WTC11 (cell line): ENCODE results near the gene LAT. TPM values are rescaled to one million over a fixed set of nuclear protein-coding genes. Genes with fewer than 3 reads are reported as not detected.

Experiments
- ATAC-seq: fragments of 200-7000 bp; cut with Tn5 transposase; 2 replicates; pipeline ENCODE4 v1.10.0; 2021; ENCODE audit warnings: mild to moderate bottlenecking, moderate library complexity
- CTCF ChIA-PET: fragments of 300-600 bp; sonication (Branson Sonifier 250); formaldehyde crosslinking; loops from one replicate; lab custom pipeline; 2021; ENCODE audit warnings: antibody characterized with exemption; lab: Charles Lee
- POLR2A ChIA-PET: fragments of 350-600 bp; sonication (Branson Sonifier 250); formaldehyde crosslinking; loops from one replicate; lab custom pipeline; 2021; ENCODE audit warnings: antibody characterized with exemption; lab: Charles Lee
- DNase-seq: peaks from one replicate; pipeline ENCODE4 v3.0.0; 2021; ENCODE audit warnings: low spot score
- H3K27ac Mint-ChIP-seq: 2 replicates; pipeline ENCODE4 v1.8.0; 2021; ENCODE audit warnings: mixed read lengths
- H3K27me3 Mint-ChIP-seq: 2 replicates; pipeline ENCODE4 v1.8.0; 2021; ENCODE audit warnings: low read depth, mild to moderate bottlenecking, moderate library complexity, mixed read lengths
- H3K36me3 Mint-ChIP-seq: 2 replicates; pipeline ENCODE4 v1.8.0; 2021; ENCODE audit warnings: mixed read lengths
- H3K4me1 Mint-ChIP-seq: 2 replicates; pipeline ENCODE4 v1.8.0; 2022; ENCODE audit warnings: mixed read lengths
- H3K4me3 Mint-ChIP-seq: 2 replicates; pipeline ENCODE4 v1.8.0; 2021; ENCODE audit warnings: mild to moderate bottlenecking, moderate library complexity, mixed read lengths
- H3K9me3 Mint-ChIP-seq: 2 replicates; pipeline ENCODE4 v1.8.0; 2021; ENCODE audit warnings: mixed read lengths
- AFF4 ChIP-seq: sonication (generic); formaldehyde crosslinking; IDR thresholded peaks from 2 replicates; pipeline ENCODE4 v1.8.1; 2023; ENCODE audit warnings: mild to moderate bottlenecking, missing genetic modification reagents, borderline replicate concordance
- CREB1 ChIP-seq: sonication (generic); formaldehyde crosslinking; IDR thresholded peaks from 2 replicates; pipeline ENCODE4 v1.8.0; 2023; ENCODE audit warnings: mild to moderate bottlenecking, missing genetic modification reagents
- E2F1 ChIP-seq: sonication (generic); formaldehyde crosslinking; IDR thresholded peaks from 2 replicates; pipeline ENCODE4 v1.8.0; 2022; ENCODE audit warnings: mild to moderate bottlenecking, missing genetic modification reagents
- ETV6 ChIP-seq: sonication (generic); formaldehyde crosslinking; IDR thresholded peaks from 2 replicates; pipeline ENCODE4 v1.8.1; 2022; ENCODE audit warnings: mild to moderate bottlenecking, missing genetic modification reagents
- FOXJ3 ChIP-seq: sonication (generic); formaldehyde crosslinking; IDR thresholded peaks from 2 replicates; pipeline ENCODE4 v1.9.0; 2021; ENCODE audit warnings: missing genetic modification reagents, mild to moderate bottlenecking, borderline replicate concordance
- GABPB1 ChIP-seq: sonication (generic); formaldehyde crosslinking; IDR thresholded peaks from 2 replicates; pipeline ENCODE4 v1.8.1; 2023; ENCODE audit warnings: mild to moderate bottlenecking, missing genetic modification reagents
- IRF1 ChIP-seq: sonication (generic); formaldehyde crosslinking; IDR thresholded peaks from 2 replicates; pipeline ENCODE4 v1.8.0; 2023; ENCODE audit warnings: missing genetic modification reagents
- NFATC4 ChIP-seq: fragments of 250-450 bp; sonication (Bioruptor Pico); IDR thresholded peaks from 2 replicates; pipeline ENCODE4 v1.9.0; 2021; ENCODE audit warnings: mild to moderate bottlenecking
- NFYB ChIP-seq: sonication (generic); formaldehyde crosslinking; conservative IDR thresholded peaks from 2 replicates; pipeline ENCODE4 v1.8.0; 2022; ENCODE audit warnings: low read depth, missing genetic modification reagents
- NR2C2 ChIP-seq: sonication (generic); formaldehyde crosslinking; IDR thresholded peaks from 2 replicates; pipeline ENCODE4 v1.8.0; 2022; ENCODE audit warnings: mild to moderate bottlenecking, missing genetic modification reagents
- NR3C1 ChIP-seq: sonication (generic); formaldehyde crosslinking; conservative IDR thresholded peaks from 2 replicates; pipeline ENCODE4 v1.8.1; 2023; ENCODE audit warnings: low read depth, mild to moderate bottlenecking, missing genetic modification reagents
- OVOL2 ChIP-seq: fragments of 250-450 bp; sonication (Bioruptor Pico); IDR thresholded peaks from 2 replicates; pipeline ENCODE4 v1.9.0; 2021; ENCODE audit warnings: mild to moderate bottlenecking, borderline replicate concordance
- SMAD3 ChIP-seq: sonication (generic); formaldehyde crosslinking; IDR thresholded peaks from 2 replicates; pipeline ENCODE4 v1.8.0; 2022; ENCODE audit warnings: missing genetic modification reagents, mild to moderate bottlenecking, borderline replicate concordance
- TCF7 ChIP-seq: sonication (generic); formaldehyde crosslinking; IDR thresholded peaks from 2 replicates; pipeline ENCODE4 v1.8.0; 2022; ENCODE audit warnings: mild to moderate bottlenecking, low read depth, missing genetic modification reagents, moderate library complexity
- TEAD1 ChIP-seq: sonication (generic); formaldehyde crosslinking; IDR thresholded peaks from 2 replicates; pipeline ENCODE4 v1.8.0; 2022; ENCODE audit warnings: mild to moderate bottlenecking, missing genetic modification reagents
- ZBTB43 ChIP-seq: sonication (generic); formaldehyde crosslinking; IDR thresholded peaks from 2 replicates; pipeline ENCODE4 v1.8.1; 2023; ENCODE audit warnings: mild to moderate bottlenecking, missing genetic modification reagents
- ZNF232 ChIP-seq: sonication (generic); formaldehyde crosslinking; IDR thresholded peaks from 2 replicates; pipeline ENCODE4 v1.8.0; 2022; ENCODE audit warnings: mild to moderate bottlenecking, missing genetic modification reagents
- ZNF263 ChIP-seq: sonication (generic); formaldehyde crosslinking; IDR thresholded peaks from 2 replicates; pipeline ENCODE4 v1.8.1; 2022; ENCODE audit warnings: low read depth, mild to moderate bottlenecking, moderate library complexity, missing genetic modification reagents
- ZNF317 ChIP-seq: sonication (generic); formaldehyde crosslinking; IDR thresholded peaks from 2 replicates; pipeline ENCODE4 v1.8.1; 2023; ENCODE audit warnings: low read depth, mild to moderate bottlenecking, moderate library complexity, missing genetic modification reagents, borderline replicate concordance
- ZNF416 ChIP-seq: fragments of 250-450 bp; sonication (Bioruptor Pico); IDR thresholded peaks from 2 replicates; pipeline ENCODE4 v1.9.0; 2021; ENCODE audit warnings: mild to moderate bottlenecking, inconsistent platforms
- ZNF423 ChIP-seq: fragments of 250-450 bp; sonication (Bioruptor Pico); IDR thresholded peaks from 2 replicates; pipeline ENCODE4 v2.1.2; 2022; ENCODE audit warnings: mild to moderate bottlenecking, moderate library complexity
- ZSCAN18 ChIP-seq: fragments of 250-450 bp; sonication (Bioruptor Pico); IDR thresholded peaks from 2 replicates; pipeline ENCODE4 v2.1.2; 2022; ENCODE audit warnings: mild to moderate bottlenecking, moderate library complexity
- total RNA-seq: library from RNA; stranded (reverse); gene quantifications from 3 replicates; pipeline ENCODE4 v1.2.3, GENCODE V29; 2021
- TF ChIP-seq, protein P1 (sequence below): sonication (generic); formaldehyde crosslinking; IDR thresholded peaks from 2 replicates; pipeline ENCODE4 v1.8.1; 2023; ENCODE audit warnings: mild to moderate bottlenecking, moderate library complexity, missing genetic modification reagents
- TF ChIP-seq, protein P2 (sequence below): sonication (generic); formaldehyde crosslinking; IDR thresholded peaks from 2 replicates; pipeline ENCODE4 v1.8.1; 2022; ENCODE audit warnings: mild to moderate bottlenecking, missing genetic modification reagents, moderate library complexity, borderline replicate concordance

Gene LAT
- total RNA-seq, 1 experiment from 2014 or later: 5.6 TPM

DNA sequence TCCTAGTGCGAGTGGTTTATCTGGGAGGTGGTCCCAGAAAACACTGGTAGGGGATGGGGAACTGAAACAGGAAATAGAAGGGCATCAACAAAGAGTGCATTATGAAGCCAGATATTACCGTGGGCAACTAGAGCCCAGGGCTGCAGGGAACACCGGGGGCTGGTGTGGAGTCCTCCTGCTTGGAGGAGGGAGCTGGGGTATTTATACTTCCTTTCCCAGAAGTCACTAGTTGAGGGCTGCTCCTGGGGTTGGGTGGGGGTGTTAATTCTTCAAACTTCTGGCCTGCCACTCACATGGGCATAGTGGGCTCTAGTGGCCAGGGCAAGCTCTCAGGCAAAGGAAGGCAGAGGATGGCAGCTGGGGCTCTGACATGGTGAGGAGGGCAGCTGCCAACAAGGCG lies 14.7 kb downstream of the LAT start:
- Mint-ChIP-seq H3K36me3 (no peaks in the 10 kb centered on the region), H3K27me3 (peaks cover 12% of the 10 kb centered on the region; the same call in 1 of the 2 replicates), H3K4me3 (no peak overlapping the region), H3K9me3 (no peaks in the 10 kb centered on the region), H3K4me1 (no peaks in the 10 kb centered on the region), H3K27ac (no peak overlapping the region)
- ChIA-PET CTCF (interaction anchor here (0.6 to 1.8 kb wide), 3 partner anchors 12 to 33 kb away, joined by 3 to 8 read pairs (median 3); no protein-coding TSS in a partner anchor), POLR2A (no interaction called here)
- ATAC-seq: no peak
- TF ChIP-seq, protein P1, sequence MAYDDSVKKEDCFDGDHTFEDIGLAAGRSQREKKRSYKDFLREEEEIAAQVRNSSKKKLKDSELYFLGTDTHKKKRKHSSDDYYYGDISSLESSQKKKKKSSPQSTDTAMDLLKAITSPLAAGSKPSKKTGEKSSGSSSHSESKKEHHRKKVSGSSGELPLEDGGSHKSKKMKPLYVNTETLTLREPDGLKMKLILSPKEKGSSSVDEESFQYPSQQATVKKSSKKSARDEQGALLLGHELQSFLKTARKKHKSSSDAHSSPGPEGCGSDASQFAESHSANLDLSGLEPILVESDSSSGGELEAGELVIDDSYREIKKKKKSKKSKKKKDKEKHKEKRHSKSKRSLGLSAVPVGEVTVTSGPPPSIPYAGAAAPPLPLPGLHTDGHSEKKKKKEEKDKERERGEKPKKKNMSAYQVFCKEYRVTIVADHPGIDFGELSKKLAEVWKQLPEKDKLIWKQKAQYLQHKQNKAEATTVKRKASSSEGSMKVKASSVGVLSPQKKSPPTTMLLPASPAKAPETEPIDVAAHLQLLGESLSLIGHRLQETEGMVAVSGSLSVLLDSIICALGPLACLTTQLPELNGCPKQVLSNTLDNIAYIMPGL (CRISPR knock-in tag): no peak
- TF ChIP-seq ZBTB43 (CRISPR knock-in tag): no peak
- no peak for TF ChIP-seq TEAD1
- no peak for TF ChIP-seq SMAD3 (CRISPR knock-in tag)
- TF ChIP-seq ZNF416 (CRISPR knock-in tag): no peak
- no peak for TF ChIP-seq ZNF317 (CRISPR knock-in tag)
- no peak for TF ChIP-seq ZNF232 (CRISPR knock-in tag)
- no peak for TF ChIP-seq NFATC4 (CRISPR knock-in tag)
- no peak for TF ChIP-seq NR2C2 (CRISPR knock-in tag)
- TF ChIP-seq E2F1: no peak
- TF ChIP-seq ZNF263 (CRISPR knock-in tag): no peak
- no peak for TF ChIP-seq TCF7 (CRISPR knock-in tag)
- TF ChIP-seq ZNF423 (CRISPR knock-in tag): no peak
- no peak for TF ChIP-seq GABPB1 (CRISPR knock-in tag)
- no peak for TF ChIP-seq AFF4 (CRISPR knock-in tag)
- TF ChIP-seq CREB1 (CRISPR knock-in tag): no peak
- DNase-seq: no peak

- DNase-seq: no peak
- no peaks in the 10 kb centered on the region for H3K9me3 Mint-ChIP-seq
- H3K4me3 Mint-ChIP-seq: no peak overlapping the region
- no peak overlapping the region for H3K27ac Mint-ChIP-seq
- no peaks in the 10 kb centered on the region for H3K4me1 Mint-ChIP-seq
- no peaks in the 10 kb centered on the region for H3K36me3 Mint-ChIP-seq
- H3K27me3 Mint-ChIP-seq: peaks cover 12% of the 10 kb centered on the region; the same call in 1 of the 2 replicates
- CTCF ChIA-PET: interaction anchor here (0.6 to 1.8 kb wide), 3 partner anchors 11 to 34 kb away, joined by 3 to 8 read pairs (median 3); no protein-coding TSS in a partner anchor
- TF ChIP-seq NFYB (CRISPR knock-in tag) (no peak), OVOL2 (CRISPR knock-in tag) (no peak), ZSCAN18 (CRISPR knock-in tag) (no peak), IRF1 (no peak), TCF7 (CRISPR knock-in tag) (no peak), FOXJ3 (CRISPR knock-in tag) (no peak), ETV6 (CRISPR knock-in tag) (no peak), NR3C1 (CRISPR knock-in tag) (no peak)
- TF ChIP-seq, protein P2, sequence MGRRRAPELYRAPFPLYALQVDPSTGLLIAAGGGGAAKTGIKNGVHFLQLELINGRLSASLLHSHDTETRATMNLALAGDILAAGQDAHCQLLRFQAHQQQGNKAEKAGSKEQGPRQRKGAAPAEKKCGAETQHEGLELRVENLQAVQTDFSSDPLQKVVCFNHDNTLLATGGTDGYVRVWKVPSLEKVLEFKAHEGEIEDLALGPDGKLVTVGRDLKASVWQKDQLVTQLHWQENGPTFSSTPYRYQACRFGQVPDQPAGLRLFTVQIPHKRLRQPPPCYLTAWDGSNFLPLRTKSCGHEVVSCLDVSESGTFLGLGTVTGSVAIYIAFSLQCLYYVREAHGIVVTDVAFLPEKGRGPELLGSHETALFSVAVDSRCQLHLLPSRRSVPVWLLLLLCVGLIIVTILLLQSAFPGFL (CRISPR knock-in tag): no peak
- no peak for ATAC-seq
- POLR2A ChIA-PET: no interaction called here
Observed at GRCh38 chr16:29000019-29000418, 15.2 kb downstream of the LAT start.
